Activated B cell treated with CpG ODN at 0.5 μM for 24 hours (primary cell): ENCODE data around the gene G2E3. TPM values are rescaled to one million over a fixed set of nuclear protein-coding genes. Genes with fewer than 3 reads are reported as not detected.
"Not testable (repeated sequence)": the region's sequence is repeated elsewhere in the genome, so short reads cannot be mapped to it uniquely, and the experiment has no call there.

Experiments
- ATAC-seq: fragments of 200-7000 bp; cut with Tn5 transposase; one replicate; pipeline ENCODE4 v1.10.0; 2021; ENCODE audit warnings: low read depth, mild to moderate bottlenecking, moderate library complexity
- CTCF ChIA-PET: fragments of 350-600 bp; sonication (Branson Sonifier 250); formaldehyde crosslinking; loops from one replicate; lab custom pipeline; 2021; ENCODE audit warnings: antibody characterized with exemption; lab: Charles Lee
- POLR2A ChIA-PET: fragments of 350-600 bp; sonication (Branson Sonifier 250); formaldehyde crosslinking; loops from one replicate; lab custom pipeline; 2021; ENCODE audit warnings: antibody characterized with exemption; lab: Charles Lee
- DNase-seq: peaks from one replicate; pipeline ENCODE4 v3.0.0; 2022
- H3K27ac Mint-ChIP-seq: one replicate; pipeline ENCODE4 v1.8.0; 2020; ENCODE audit warnings: mixed read lengths
- H3K27me3 Mint-ChIP-seq: one replicate; pipeline ENCODE4 v1.8.0; 2021; ENCODE audit warnings: mixed read lengths
- H3K36me3 Mint-ChIP-seq: one replicate; pipeline ENCODE4 v1.8.0; 2021; ENCODE audit warnings: low read depth, mixed read lengths
- H3K4me1 Mint-ChIP-seq: one replicate; pipeline ENCODE4 v1.8.0; 2021; ENCODE audit warnings: mixed read lengths
- H3K4me3 Mint-ChIP-seq: one replicate; pipeline ENCODE4 v1.8.0; 2020; ENCODE audit warnings: mild to moderate bottlenecking, mixed read lengths
- H3K9me3 Mint-ChIP-seq: one replicate; pipeline ENCODE4 v1.8.0; 2020; ENCODE audit warnings: mixed read lengths
- CTCF ChIP-seq: fragments of 200-600 bp; IDR thresholded peaks from one replicate; pipeline ENCODE4 v1.8.0; 2022; ENCODE audit warnings: antibody characterized with exemption, mild to moderate bottlenecking
- intact Hi-C: fragments of 100-400 bp; cut with micrococcal nuclease; formaldehyde crosslinking; loops from one replicate; pipeline ENCODE4 v1.15.1; 2024
- total RNA-seq: library from RNA; stranded (reverse); gene quantifications from 2 replicates; pipeline ENCODE4 v1.2.3, GENCODE V29; 2022

The G2E3 gene
- total RNA-seq, 1 donor from 2014 or later, result 32.6 TPM

DNA sequence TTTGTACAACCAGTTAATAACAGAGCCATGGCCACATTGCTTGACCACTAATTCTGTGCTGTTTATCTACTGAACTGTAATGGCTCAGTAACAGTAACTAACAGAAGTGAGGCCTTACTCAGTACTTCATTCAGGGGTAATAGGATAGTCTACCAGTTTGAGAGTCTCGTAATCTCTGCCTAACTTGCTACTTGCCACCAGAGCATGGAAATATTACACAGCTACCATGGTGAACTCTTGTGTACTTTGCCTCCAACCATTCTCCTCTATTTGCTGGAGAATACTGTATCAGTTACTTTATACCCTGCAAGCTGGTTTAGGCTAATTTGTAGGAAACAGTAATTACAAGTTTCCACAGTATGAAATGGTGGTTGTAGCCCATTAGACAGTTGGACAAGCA, 73.8 kb downstream of the G2E3 start:
- CTCF ChIA-PET, result interaction anchor here (1.2 kb wide), 1 partner anchor 22 kb away, joined by 3 read pairs; no protein-coding TSS in a partner anchor

DNA sequence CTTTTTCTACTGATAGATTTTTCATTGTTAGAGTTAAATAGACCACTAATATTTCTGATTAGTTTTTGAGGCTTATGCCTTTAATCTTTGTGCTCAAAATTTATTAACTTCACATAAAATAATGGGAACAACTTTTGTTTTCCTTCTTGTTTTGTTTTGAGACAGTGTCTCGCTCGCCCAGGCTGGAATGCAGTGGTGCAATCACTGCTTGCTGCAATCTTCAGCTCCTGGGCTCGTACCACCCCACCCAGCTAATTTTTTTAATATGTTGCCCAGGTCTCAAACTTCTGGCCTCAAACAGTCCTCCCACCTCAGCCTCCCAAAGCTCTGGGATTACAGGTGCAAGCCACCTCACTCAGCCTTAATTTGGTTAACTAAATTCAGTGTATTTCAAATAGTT, 80.0 kb downstream of the G2E3 start:
- intact Hi-C loops, result no loop called here
- H3K27me3 Mint-ChIP-seq, result no peaks in the 10 kb centered on the region
- no peaks in the 10 kb centered on the region for H3K4me1 Mint-ChIP-seq
- ChIA-PET POLR2A (no interaction called here), CTCF (no interaction called here)
- no peak overlapping the region for H3K27ac Mint-ChIP-seq
- no peak overlapping the region for H3K4me3 Mint-ChIP-seq
- H3K9me3 Mint-ChIP-seq, result peaks cover under 1% of the 10 kb centered on the region
- DNase-seq (no peak), ATAC-seq (no peak)
- peaks cover 73% of the 10 kb centered on the region for H3K36me3 Mint-ChIP-seq
- TF ChIP-seq CTCF, result no peak

More for the DNA sequence above, 73.8 kb downstream of the G2E3 start:
- Mint-ChIP-seq H3K9me3 (no peaks in the 10 kb centered on the region), H3K27me3 (no peaks in the 10 kb centered on the region), H3K4me1 (peaks cover 7% of the 10 kb centered on the region), H3K36me3 (peaks cover 74% of the 10 kb centered on the region), H3K27ac (no peak overlapping the region), H3K4me3 (no peak overlapping the region)
- POLR2A ChIA-PET, result no interaction called here
- ATAC-seq (no peak), DNase-seq (no peak)
- TF ChIP-seq CTCF, result no peak
- intact Hi-C loops, result no loop called here

DNA sequence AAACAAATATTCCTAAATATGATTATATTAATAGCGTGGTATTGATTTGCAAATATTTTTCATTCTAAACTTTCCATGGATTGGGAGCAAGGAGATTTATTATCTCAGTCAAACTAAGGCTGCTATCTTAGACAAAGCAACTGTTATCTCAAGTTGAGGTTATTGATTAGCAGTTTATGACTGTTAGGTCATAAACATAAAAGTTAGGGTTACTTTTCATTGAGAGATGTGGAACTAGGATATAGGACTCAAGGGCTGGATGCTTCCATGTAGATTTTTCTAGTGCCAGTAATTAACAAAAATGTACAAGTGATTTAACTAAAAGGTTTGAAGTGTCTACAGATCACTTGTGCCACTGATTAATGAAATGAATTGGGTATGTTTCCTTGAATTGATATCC, 82.2 kb downstream of the G2E3 start:
- DNase-seq, result no peak
- Mint-ChIP-seq H3K27ac (no peak overlapping the region), H3K4me1 (peaks cover under 1% of the 10 kb centered on the region), H3K9me3 (peaks cover 16% of the 10 kb centered on the region), H3K27me3 (no peaks in the 10 kb centered on the region), H3K4me3 (no peak overlapping the region), H3K36me3 (peaks cover 75% of the 10 kb centered on the region)
- ChIA-PET CTCF (no interaction called here), POLR2A (no interaction called here)
- ATAC-seq, result no peak
- TF ChIP-seq CTCF, result no peak
- intact Hi-C loops, result no loop called here

DNA sequence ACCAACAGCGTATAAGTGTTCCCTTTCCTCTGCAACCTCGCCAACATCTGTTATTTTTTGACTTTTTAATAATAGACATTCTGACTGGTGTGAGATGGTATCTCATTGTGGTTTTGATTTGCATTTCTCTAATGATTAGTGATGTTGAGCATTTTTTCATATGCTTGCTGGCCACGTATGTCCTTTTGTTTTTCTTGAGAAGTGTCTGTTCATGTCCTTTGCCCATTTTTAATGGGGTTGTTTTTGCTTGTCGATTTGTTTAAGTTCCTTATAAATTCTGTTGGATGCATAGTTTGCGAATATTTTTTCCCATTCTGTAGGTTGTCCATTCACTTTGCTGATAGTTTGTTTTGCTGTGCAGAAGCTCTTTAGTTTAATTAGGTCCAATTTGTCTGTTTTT, 85.5 kb downstream of the G2E3 start:
- H3K27ac Mint-ChIP-seq, H3K27me3 Mint-ChIP-seq, DNase-seq, intact Hi-C loops, H3K4me3 Mint-ChIP-seq, ATAC-seq, H3K4me1 Mint-ChIP-seq, CTCF ChIA-PET, POLR2A ChIA-PET: not testable (repeated sequence)
- Mint-ChIP-seq H3K36me3 (peaks cover 72% of the 10 kb centered on the region), H3K9me3 (peaks cover 16% of the 10 kb centered on the region)

DNA sequence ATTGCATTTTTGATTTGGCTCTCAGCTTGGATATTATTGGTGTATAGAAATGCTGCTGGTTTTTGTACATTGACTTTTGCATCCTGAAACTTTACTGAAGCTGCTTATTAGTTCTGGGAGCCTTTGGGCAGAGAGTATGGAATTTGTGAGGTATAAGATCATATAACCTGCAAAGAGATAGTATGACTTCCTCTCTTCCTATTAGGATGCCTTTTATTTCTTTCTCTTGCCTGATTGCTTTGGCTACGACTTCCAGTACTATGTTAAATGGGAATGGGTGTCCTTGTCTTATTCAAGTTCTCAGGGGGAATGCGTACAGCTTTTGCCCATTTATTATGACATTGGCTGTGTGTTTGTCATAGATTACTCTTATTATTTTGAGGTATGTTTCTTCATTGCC, 86.6 kb downstream of the G2E3 start:
- intact Hi-C loops, result no loop called here
- H3K4me3 Mint-ChIP-seq, result no peak overlapping the region
- DNase-seq (no peak), ATAC-seq (no peak)
- ChIA-PET CTCF (no interaction called here), POLR2A (no interaction called here)
- peaks cover 3% of the 10 kb centered on the region for H3K4me1 Mint-ChIP-seq
- no peak for TF ChIP-seq CTCF
- H3K9me3 Mint-ChIP-seq, result peaks cover 16% of the 10 kb centered on the region
- no peaks in the 10 kb centered on the region for H3K27me3 Mint-ChIP-seq
- peaks cover 74% of the 10 kb centered on the region for H3K36me3 Mint-ChIP-seq
- H3K27ac Mint-ChIP-seq, result no peak overlapping the region

DNA sequence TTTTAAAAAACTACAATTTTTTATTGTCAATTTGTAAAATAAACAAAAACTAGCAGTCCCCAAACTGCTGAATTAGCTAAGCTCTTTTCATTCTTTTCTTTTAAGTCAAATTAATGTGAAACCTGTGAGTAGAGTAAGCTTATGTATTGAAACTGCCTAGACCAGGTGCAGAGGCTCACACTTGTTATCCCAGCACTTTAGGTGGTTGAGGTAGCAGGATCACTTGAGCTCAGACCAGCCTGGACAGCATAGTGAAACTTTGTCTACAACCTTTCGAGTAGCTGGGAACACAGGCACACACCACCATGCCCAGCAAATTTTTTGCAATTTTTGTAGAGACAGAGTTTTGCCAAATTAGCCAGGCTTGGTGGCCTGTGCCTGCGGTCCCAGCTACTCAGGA, 89.5 kb downstream of the G2E3 start:
- ATAC-seq (no peak), DNase-seq (no peak)
- intact Hi-C loops, result no loop called here
- ChIA-PET CTCF (no interaction called here), POLR2A (no interaction called here)
- Mint-ChIP-seq H3K27me3 (no peaks in the 10 kb centered on the region), H3K9me3 (peaks cover 16% of the 10 kb centered on the region), H3K4me1 (peaks cover 3% of the 10 kb centered on the region), H3K36me3 (peaks cover 72% of the 10 kb centered on the region), H3K27ac (no peak overlapping the region), H3K4me3 (no peak overlapping the region)
- no peak for TF ChIP-seq CTCF
